Left ventricle myocardium inferior (tissue), 1 donor: ENCODE results near the gene TCF15. TPM values are rescaled to one million over a fixed set of nuclear protein-coding genes. Genes with fewer than 3 reads are reported as not detected.

ENCODE experiments used
- DNase-seq: peaks from one replicate; pipeline ENCODE4 v3.0.0-alpha.2; 2020
- H3K27ac ChIP-seq: fragments of 200-600 bp; replicated peaks from 2 replicates; pipeline ENCODE4 v1.8.0; 2021
- H3K27me3 ChIP-seq: fragments of 200-600 bp; 2 replicates; pipeline ENCODE4 v1.8.0; 2021; ENCODE audit warnings: low read depth
- H3K36me3 ChIP-seq: fragments of 200-600 bp; 2 replicates; pipeline ENCODE4 v1.8.0; 2021
- H3K4me1 ChIP-seq: fragments of 200-600 bp; 2 replicates; pipeline ENCODE4 v1.8.0; 2021
- H3K4me3 ChIP-seq: fragments of 200-600 bp; 2 replicates; pipeline ENCODE4 v1.8.0; 2021; ENCODE audit warnings: mild to moderate bottlenecking, moderate library complexity
- H3K9me3 ChIP-seq: fragments of 200-600 bp; replicated peaks from 2 replicates; pipeline ENCODE4 v1.8.0; 2021
- intact Hi-C: fragments of 100-400 bp; cut with micrococcal nuclease; formaldehyde crosslinking; loops from one replicate; pipeline ENCODE4 v1.11.0; 2022
- total RNA-seq: library from RNA; stranded (reverse); fragmentation: NEBNext Ultra II Directional; extraction: Animal tissue kit (Norgen Biotek cat#: 25700); gene quantifications from one replicate; pipeline ENCODE4 v1.2.1, GENCODE V29; 2021
- TF ChIP-seq, protein P1 (sequence below): fragments of 200-600 bp; IDR thresholded peaks from 2 replicates; pipeline ENCODE4 v1.8.0; 2021; ENCODE audit warnings: antibody characterized with exemption, mild to moderate bottlenecking, borderline replicate concordance
- donor health status: DM: no; HTN: yes; CAD: no; lungs with severe emphysema.

TCF15 gene
- total RNA-seq, 1 donor from 2014 or later, result 11.1 TPM

DNA sequence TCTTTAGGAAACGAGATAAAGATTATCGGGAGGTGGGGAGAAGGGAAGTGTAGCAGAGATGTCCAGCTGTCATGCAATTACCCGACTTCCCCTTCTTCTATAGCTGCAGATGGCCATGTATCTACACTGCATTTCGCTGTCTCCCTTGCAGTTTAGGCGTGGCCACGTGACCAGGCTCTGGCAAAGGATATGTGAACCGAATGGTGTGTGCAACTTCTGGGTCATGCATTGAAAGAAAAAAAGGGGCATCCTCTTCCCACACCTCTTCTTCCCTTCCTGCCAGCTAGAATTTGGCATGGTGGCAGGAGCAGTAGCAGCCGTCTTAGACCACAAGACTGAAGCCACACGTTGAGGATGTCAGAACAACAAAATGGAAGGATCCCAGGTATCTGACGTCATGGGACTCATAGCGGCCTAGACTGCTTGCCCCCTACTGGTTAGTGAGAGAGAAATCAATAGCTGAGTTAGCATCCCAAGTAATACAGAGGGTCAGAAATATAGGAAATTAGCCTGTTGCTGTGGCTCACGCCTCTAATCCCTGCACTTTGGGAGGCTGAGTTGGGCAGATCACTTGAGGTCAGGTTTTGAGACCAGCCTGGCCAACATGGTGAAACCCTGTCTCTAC lies 32.8 kb downstream of the TCF15 start:
- Histone ChIP-seq H3K36me3 (no peaks in the 10 kb centered on the region), H3K4me3 (no peak overlapping the region), H3K27ac (no peak overlapping the region), H3K9me3 (no peaks in the 10 kb centered on the region), H3K27me3 (no peaks in the 10 kb centered on the region), H3K4me1 (peaks cover 47% of the 10 kb centered on the region)
- no peak for DNase-seq
- TF ChIP-seq, protein P1, sequence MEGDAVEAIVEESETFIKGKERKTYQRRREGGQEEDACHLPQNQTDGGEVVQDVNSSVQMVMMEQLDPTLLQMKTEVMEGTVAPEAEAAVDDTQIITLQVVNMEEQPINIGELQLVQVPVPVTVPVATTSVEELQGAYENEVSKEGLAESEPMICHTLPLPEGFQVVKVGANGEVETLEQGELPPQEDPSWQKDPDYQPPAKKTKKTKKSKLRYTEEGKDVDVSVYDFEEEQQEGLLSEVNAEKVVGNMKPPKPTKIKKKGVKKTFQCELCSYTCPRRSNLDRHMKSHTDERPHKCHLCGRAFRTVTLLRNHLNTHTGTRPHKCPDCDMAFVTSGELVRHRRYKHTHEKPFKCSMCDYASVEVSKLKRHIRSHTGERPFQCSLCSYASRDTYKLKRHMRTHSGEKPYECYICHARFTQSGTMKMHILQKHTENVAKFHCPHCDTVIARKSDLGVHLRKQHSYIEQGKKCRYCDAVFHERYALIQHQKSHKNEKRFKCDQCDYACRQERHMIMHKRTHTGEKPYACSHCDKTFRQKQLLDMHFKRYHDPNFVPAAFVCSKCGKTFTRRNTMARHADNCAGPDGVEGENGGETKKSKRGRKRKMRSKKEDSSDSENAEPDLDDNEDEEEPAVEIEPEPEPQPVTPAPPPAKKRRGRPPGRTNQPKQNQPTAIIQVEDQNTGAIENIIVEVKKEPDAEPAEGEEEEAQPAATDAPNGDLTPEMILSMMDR, result peak; percentile 25
- intact Hi-C loops, result no loop called here

DNA sequence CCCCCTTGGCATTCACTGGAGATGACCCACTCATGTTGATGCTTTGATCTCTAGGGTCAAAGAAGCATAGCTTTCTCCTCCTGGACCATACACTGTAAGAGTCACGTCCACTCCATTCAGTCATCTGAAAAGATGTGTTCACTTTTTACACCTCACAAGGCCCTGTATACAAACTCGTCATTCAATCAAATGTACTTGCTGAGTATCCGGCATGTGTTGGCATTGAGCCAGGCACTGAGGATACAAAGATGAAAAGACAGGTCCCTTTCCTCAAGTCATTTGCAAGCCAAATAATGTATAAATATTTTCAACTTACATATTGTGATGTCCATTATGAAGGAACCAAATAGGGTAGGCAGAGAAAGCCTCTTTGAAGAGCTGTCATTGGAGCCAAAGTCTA lies 34.0 kb downstream of the TCF15 start:
- peaks cover 58% of the 10 kb centered on the region for H3K4me1 ChIP-seq
- no peaks in the 10 kb centered on the region for H3K9me3 ChIP-seq
- H3K36me3 ChIP-seq, result no peaks in the 10 kb centered on the region
- DNase-seq, result no peak
- no peaks in the 10 kb centered on the region for H3K27me3 ChIP-seq
- H3K4me3 ChIP-seq, result no peak overlapping the region
- TF ChIP-seq, protein P1, result no peak
- H3K27ac ChIP-seq, result peak overlapping the region; percentile 88
- intact Hi-C loops, result no loop called here

DNA sequence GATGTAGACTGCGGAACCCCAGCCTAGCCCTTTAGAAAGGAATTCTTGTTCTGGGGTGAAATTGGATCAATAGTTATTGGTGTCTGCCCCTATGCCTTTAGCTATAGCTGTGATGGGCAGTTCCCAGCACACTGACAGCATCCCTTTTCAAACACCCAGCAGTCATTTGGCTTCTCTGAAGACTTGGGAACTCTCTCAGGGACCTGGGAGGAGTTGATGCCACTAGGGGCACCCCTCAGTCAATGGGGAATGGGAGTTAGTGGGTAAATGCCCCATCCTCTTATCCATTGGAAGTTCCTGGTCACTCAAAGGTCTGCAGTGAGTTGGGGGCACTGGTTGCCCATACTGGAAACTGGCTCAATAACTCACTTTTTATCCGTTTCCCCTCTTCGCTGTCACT lies 34.9 kb downstream of the TCF15 start:
- no peak for DNase-seq
- no peaks in the 10 kb centered on the region for H3K9me3 ChIP-seq
- H3K27ac ChIP-seq, result peak overlapping the region; percentile 88
- H3K4me1 ChIP-seq, result peaks cover 65% of the 10 kb centered on the region
- intact Hi-C loops, result no loop called here
- no peaks in the 10 kb centered on the region for H3K36me3 ChIP-seq
- TF ChIP-seq, protein P1, result no peak
- no peaks in the 10 kb centered on the region for H3K27me3 ChIP-seq
- no peak overlapping the region for H3K4me3 ChIP-seq

DNA sequence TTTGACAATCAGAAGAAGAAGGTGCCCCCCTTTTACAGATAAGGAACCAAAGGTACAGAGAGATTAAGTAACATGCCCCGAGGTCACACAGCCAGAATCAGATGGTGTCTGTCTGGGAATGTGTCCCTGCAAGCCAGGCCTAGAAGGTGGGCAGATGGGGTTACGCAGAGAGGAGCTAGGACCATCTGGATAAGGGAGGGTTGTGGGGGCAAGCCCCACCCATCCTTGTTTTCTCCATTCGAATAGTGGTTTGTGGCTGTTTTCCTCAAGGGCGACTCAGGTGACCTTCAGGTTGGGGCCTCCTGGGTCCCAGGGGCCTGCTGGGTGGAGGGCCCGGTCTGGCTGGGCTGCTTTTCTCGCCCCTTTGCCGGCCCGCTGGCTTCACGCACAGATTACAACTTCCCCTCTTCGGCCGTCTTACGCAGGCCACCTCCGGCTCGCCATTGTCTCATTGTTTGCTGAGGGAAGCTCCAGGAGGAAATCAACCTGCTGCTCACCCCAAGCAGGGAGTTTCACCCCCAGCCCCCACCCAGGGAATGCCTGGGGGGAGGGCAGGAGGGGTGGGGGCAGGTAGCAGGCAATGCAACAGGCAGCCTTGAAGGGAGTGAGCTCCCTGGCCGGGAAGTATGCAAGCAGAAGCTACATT lies 35.7 kb downstream of the TCF15 start:
- H3K4me3 ChIP-seq, result no peak overlapping the region
- no peaks in the 10 kb centered on the region for H3K27me3 ChIP-seq
- peak overlapping the region; percentile 88 for H3K27ac ChIP-seq
- H3K4me1 ChIP-seq, result peaks cover 66% of the 10 kb centered on the region
- DNase-seq, result peak; percentile 42
- H3K36me3 ChIP-seq, result no peaks in the 10 kb centered on the region
- no peaks in the 10 kb centered on the region for H3K9me3 ChIP-seq
- intact Hi-C loops, result no loop called here
- TF ChIP-seq, protein P1, result no peak

DNA sequence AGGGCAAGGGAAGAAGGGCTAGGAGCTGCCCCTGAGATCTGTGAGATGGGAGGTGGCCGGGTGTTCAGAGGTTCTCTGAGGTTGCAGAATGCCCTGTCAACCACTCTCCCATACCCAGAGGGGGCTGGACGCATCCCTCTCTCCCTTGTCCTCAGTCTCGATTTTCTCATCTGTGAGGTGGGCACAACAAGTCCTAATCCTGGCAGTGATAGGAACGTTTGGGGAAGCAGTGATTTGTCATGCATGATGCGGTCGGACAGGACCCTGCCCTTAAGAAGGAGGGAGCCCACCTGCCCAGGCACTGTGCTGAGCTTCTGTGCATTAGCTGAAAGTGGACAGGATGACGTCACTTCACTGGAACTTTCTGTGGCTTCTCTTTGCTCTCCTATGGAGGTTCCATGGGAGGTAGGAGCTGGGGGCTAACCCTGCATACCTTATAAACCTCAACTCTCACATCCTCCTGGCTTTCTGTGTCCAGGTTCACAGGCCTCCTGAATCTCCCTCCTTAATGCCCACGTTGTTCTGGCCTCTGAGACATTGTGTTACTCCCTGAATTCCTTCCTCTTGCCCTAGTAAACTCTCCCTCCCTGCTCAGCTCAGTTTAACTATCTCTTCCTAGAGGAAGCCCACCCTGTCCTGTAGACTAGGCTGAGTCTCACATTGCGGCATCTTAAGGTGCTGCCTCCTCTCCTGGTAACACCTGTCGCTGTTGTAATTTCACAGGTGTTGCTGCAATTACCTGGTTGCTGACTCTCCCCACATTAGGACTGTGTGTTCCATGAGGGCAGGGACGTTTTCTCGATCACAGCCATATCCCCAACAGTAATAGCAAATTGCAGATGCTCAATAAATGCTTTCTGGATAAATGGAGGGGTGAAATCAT lies 36.5 kb downstream of the TCF15 start:
- no peak for DNase-seq
- Histone ChIP-seq H3K4me3 (no peak overlapping the region), H3K27me3 (no peaks in the 10 kb centered on the region), H3K36me3 (no peaks in the 10 kb centered on the region), H3K27ac (peak overlapping the region; percentile 88), H3K4me1 (peaks cover 74% of the 10 kb centered on the region), H3K9me3 (no peaks in the 10 kb centered on the region)
- TF ChIP-seq, protein P1, result no peak
- intact Hi-C loops, result no loop called here
